SW 1271 (cell line): ENCODE results near the gene SLC47A2.
"Not testable (repeated sequence)": the region's sequence is repeated elsewhere in the genome, so short reads cannot be mapped to it uniquely, and the experiment has no call there.

Experiments
- DNase-seq, 2 experiments: peaks; one replicate each; lab custom pipeline; 2025; lab: John Stamatoyannopoulos, UW

Gene SLC47A2

DNA sequence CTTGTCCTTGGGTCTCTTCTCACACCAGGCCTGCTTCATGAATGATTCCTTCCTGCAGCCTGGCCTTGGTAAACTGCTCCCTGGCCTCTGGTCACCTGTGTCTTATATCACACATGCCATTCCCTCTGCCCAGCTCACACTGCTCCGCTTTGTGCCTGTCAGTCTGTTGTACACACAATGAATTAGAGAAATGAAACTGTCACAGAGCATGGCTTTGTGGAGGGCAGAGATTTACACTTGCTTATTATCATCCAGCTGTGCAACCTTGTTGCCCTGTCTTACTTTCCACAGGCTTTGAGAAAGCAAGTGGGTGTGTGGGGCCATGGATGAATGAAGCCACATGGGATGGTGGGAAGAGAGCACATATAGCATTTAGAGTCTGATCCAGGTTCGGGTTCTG, 45.5 kb downstream of the SLC47A2 start:
- DNase-seq: no peak

DNA sequence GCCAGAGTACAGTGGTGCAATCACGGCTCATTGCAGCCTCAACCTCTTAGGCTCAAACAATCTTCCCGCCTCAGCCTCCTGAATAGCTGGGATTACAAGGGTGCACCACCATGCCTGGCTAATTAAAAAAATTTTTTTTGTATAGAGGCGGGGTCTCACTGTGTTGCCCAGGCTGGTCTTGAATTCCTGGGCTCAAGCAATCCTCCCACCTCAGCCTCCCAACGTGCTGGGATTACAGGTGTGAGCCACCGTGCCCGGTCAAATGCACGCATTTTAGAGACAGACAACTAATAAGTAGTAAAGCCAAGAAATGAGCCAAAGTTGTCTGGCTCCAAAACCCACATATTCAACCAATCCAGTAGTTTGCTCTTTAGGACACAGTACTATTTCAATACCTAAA, 46.7 kb downstream of the SLC47A2 start:
- not testable (repeated sequence) for DNase-seq

GRCh38 chr17:19664821-19665181, 51.6 kb downstream of the SLC47A2 start:
- DNase-seq: no peak

GRCh38 chr17:19664136-19664820, 52.1 kb downstream of the SLC47A2 start:
- DNase-seq: no peak

DNA sequence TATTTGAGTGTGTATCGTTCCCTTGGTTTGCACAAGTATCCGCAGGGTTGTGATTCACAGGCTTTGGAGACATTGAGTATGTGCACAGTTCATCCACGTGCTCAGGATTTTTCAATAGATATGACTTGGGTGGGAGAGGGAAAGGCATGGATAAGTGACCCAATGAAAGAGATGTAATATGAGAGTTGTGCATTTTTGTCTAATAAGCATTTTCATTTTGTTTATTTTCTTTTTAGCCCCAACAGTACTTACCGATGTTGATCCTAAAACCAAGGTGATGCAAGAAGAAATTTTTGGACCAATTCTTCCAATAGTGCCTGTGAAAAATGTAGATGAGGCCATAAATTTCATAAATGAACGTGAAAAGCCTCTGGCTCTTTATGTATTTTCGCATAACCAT, 53.3 kb downstream of the SLC47A2 start:
- DNase-seq: no peak

DNA sequence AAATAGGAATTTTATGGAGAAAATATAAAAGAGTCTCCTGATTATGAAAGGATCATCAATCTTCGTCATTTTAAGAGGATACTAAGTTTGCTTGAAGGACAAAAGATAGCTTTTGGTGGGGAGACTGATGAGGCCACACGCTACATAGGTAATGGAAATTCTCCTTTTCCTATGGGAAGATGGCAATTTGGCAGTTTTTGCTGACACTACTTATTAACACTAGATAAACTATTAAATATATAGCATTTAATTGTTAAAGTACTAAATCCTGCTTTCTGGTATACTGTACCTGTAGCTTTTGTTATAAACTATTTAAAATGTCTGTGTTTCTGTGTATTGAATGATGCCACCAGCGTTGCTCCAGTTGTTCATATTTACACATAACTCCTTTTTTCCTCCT, 55.3 kb downstream of the SLC47A2 start:
- DNase-seq: no peak

DNA sequence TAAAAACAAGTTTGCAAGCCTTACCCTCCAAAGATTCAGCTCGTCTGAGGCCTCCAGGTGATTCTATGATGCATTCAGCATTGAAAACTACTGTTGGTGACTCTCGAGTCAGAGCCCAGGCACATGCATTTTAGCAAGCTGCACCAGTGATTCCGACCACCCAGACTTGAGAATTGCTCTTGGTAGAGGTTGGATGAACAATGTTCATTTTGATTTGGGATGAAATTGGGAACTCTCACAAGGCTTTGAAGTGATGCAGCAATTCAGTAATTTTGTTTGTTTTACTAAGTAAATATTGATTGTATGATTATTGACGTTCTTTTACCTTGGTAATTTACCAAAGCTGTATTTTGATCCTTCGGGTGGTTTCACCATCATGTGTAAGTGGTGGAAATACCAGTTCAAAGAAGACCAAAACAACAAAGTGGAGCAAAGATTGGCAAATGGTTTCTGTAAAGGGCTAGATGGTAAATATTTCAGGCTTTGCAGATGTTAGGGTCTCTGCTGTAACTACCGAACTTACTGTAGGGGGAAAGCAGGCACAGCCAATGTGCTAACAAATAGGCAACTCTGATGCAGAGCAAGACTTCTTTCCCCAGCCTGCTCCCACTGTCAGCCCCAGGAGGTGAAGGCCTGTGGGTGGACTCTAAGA, 56.0 kb downstream of the SLC47A2 start:
- DNase-seq: no peak

DNA sequence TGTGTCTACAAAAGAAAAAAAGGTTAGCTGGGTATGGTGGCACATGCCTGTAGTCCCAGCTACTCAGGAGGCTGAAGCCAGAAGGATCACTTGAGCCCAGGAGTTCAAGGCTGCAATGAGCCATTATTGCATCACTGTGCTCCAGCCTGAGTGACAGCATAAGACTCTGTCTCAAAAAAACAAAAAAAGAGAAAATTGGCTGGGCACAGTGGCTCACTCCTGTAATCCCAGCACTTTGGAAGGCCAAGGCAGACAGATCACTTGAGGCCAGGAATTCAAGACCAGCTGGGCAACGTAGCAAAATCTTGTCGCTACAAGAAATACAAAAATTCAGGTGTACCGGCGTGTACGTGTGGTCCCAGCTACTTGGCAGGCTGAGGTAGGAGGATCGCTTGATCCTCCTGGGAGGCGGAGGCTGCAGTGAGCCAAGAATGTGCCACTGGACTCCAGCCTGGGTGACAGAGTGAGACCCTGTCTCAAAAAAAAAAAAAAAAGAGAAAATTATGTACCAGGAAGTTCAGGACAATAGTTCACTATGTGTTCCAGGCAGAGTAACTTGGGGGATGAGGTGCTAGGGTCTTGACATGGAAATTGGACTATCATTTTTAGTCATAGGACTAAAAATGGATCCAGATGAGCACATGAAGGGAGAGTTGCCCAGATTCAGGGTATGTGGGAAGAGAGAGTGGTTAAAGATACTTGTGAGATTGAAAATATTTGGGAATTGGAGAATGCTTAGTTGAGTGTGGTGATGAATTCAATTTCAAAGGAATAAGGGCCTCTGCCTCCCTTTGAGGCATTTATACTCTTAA, 56.8 kb downstream of the SLC47A2 start:
- DNase-seq: no peak

DNA sequence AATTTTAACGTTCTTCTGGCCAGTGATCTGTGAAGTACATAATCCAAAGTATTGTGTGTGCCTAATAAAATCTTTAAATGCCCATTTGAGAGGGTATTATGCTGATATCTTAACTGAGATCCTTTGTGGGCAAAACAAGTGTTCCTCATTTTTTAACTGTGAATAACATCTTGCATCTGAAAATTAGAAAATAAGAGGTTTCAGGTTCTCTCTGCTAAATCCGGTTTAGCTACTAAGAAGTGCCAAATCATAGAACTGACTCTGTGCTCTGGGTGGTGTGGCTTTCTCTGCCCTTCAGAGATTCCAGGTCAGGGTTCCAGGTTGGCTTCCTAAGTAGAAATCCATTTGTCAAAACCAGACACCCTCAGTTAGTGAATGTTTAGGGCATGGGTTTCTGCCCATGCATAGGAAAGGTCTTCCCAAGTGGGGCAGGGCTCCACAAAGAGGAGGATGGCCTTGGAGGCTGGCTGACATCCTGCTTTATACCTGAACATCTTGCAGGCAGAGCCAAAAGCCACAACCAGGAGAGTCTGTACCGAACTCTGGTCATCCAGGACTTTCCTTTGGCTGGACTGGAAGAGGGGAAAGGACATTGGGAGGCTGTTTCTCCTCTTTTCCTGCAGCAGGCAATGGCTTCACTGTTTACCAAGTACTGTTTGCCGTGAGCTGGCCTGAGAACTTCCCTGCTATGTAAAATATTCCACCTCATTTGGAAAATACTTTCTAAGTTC, 59.4 kb downstream of the SLC47A2 start:
- DNase-seq: no peak

DNA sequence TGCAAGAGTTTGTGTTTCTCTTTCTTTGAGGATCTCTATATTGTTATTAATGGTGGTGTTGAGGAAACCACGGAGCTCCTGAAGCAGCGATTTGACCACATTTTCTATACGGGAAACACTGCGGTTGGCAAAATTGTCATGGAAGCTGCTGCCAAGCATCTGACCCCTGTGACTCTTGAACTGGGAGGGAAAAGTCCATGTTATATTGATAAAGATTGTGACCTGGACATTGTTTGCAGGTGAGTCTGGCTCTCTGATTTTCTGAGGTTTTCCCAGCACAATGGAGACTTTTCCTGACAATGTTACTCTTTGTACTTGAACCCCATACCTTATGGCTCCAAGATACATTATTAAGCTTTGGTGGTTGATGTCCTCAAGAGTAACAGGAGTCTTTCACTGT, 60.0 kb downstream of the SLC47A2 start:
- DNase-seq: no peak

DNA sequence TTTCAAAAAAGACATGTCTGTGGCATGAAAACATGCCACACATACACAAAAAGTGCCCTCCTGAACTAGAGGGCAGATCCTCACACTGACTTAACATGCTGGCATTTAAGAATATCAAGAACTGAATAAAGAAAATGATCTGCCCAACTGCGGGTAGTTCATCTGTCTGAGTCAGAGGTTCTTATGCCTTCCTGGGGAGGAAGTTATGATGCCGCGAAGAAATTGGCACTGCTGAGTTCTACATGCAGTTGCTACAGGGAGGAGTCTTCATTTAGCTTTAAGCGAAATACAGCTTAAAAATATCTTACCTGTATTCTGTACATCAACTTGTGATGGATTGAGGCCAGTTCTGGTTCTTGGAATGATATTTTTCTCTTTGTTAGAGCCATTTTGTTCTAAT, 61.5 kb downstream of the SLC47A2 start:
- no peak for DNase-seq

DNA sequence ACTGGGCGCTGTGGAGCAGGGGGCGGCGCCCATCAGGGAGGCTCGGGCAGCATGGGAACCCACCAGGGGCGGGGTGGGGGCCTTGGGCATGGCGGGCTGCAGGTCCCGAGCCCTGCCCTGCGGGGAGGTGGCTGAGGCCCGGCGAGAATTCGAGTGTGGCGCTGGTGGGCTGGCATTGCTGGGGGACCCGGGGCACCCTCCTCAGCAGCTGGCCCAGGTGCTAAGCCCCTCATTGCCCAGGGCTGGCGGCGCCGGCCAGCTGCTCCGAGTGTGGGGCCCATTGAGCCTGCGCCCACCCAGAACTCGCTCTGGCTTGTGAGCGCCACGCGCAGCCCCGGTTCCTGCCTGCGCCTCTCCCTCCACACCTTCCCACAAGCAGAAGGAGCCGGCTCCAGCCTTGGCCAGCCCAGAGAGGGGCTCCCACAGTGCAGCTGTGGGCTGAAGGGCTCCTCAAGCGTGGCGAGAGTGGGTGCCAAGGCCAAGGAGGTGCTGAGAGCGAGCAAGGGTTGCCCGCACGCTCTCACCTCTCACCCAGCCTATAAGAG, 62.0 kb downstream of the SLC47A2 start:
- DNase-seq: no peak

GRCh38 chr17:19652595-19652994, 63.8 kb downstream of the SLC47A2 start:
- no peak for DNase-seq

DNA sequence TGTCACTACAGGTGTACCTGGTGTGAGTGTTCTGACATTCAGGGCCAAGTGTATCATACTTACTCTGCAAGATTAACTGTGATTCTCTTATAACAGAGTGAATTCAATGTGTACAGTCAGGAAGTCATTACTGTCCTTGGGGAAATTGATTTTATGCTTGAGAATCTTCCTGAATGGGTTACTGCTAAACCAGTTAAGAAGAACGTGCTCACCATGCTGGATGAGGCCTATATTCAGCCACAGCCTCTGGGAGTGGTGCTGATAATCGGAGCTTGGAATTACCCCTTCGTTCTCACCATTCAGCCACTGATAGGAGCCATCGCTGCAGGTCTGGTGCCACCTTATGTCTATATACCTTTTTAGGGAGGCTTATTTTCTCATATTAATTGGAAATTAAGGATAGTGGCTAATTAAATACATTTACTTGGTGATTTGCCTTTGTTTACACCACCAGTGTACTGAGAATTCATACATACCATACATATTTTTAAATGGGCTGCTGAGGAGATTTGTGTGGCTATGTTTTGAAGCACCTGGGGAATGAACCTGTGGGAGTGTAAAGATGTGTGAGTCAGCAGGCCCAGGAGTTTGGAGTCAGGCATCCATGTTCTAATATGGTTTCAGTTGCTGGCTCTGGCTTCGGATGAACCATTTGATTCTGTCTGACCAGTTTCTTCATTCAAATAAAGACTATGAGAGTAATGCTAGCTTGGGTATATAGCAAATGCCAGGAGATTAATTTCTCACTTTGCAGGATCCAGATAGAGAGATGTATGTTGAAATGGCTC, 64.7 kb downstream of the SLC47A2 start:
- DNase-seq: no peak

DNA sequence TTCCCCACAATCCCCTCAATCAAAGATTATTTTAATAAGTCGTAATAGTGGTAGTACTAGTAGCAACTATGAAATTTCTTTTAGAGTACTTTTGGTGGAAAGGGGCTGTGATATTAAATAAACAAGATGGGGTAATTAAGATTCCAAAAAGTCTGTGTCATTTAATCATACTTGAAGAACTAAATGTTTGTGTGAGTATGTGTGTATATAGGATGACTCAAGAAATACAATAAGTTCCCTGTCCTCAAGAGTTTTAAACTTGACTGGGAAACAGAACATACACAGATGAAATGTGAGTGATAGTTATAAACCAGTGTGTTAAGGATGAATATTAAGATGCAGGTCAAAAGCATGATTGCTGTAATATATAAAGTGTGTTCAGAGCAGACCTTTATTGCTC, 65.6 kb downstream of the SLC47A2 start:
- DNase-seq: peak in 1 of 2 experiments; percentile 38

- no peak for DNase-seq
Observed at GRCh38 chr17:19649274-19649541, 67.2 kb downstream of the SLC47A2 start.

GRCh38 chr17:19648475-19649273, 67.7 kb downstream of the SLC47A2 start, which contains the start of gene ALDH3A2:
Gene ALDH3A2, plus strand, starts transcription at chr17:19648751. Its CDS starts 221 bp downstream, at chr17:19648972.
- DNase-seq: peak; percentile 98

GRCh38 chr17:19647697-19648474, 68.5 kb downstream of the SLC47A2 start:
- peak; percentile 83 to 93 for DNase-seq

DNA sequence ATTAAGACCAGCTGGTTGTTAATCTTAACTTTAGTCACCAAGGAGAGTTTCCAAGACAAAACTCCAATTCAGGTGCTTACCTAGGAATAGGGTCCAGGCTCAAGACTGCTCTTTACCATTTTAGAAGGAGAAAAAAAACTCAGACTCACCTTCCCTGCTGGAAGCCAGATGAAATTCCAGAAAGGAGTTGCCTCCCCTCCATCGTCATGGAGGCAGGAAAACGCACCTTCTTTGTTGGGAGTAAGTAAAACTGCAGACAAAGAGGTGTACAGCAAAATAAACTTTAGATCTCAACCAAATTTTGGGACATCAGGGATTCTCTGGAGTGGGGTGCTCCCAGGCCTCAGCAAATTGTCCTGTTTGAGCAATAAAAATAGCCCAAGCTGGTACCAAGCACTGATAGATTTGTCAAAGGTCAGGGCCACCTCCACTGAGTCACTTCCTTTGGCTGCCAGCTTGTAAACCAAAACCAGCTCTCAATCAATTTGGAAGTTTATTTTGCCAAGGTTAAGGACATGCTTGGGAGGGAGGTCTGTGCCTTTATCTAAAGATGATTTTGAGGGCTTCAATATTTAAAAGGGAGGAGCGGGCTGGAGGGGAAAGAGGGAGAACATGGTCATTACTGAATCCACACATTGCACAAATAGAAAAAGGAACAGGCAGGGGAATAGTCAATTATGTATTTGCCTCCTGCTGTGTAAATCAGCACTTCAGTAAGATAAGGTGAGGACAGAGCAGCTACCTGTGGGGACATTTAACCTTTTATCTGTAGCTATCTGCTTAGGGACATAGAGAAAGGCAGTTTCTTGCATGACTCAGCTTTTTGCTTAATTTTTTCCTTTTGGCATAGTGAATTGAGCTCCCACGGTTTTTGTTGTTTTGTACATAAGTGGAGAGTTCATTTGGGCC, 69.3 kb downstream of the SLC47A2 start:
- peak; percentile 46 to 88 for DNase-seq
